ENCODE data around the gene AGBL3. TPM values are rescaled to one million over a fixed set of nuclear protein-coding genes. Genes with fewer than 3 reads are reported as not detected.

Gene AGBL3
- total and polyA plus RNA-seq, 2 experiments from 2014 or later, result 3.2 to 5.6 TPM

DNA sequence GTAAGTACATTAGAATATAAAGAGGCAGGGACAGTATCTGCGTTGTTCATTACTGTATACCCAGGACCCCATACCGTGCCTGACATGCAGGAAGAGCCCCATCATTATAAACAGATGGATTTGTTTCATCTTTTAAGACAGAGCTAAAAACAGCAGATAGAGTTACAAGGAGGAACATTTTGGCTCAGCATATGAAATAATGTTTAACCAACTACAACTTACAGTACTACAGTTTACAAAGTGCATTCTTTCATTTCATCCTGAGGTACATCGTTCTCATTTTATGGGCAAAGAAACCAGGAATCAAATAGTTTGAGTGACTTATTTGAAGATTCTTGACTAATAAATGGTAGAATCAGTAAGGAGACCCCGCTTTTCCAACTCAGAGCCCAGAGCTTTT is 38.1 kb upstream of the AGBL3 start:
- no peak overlapping the region for H3K4me3 Mint-ChIP-seq
- ATAC-seq, result no peak
- H3K27ac ChIP-seq (ENCODE audit: low read depth), result no peak overlapping the region

More for the DNA sequence above, 38.1 kb upstream of the AGBL3 start:
- H3K27ac Mint-ChIP-seq, result no peak overlapping the region
- peaks cover 5% of the 10 kb centered on the region for H3K27me3 Mint-ChIP-seq (ENCODE audit: insufficient read depth, low read depth, poor library complexity)
- Histone ChIP-seq H3K9me2 (ENCODE audit: insufficient read depth) (no peaks in the 10 kb centered on the region), H2AFZ (no peak overlapping the region), H3F3A (replicated peaks; ENCODE audit: low read depth) (no peaks in the 10 kb centered on the region), H3K79me2 (replicated peaks; ENCODE audit: insufficient read depth) (no peaks in the 10 kb centered on the region), H3K36me3 (ENCODE audit: insufficient read depth) (peaks cover 40% of the 10 kb centered on the region), H3K27me3 (ENCODE audit: insufficient read depth) (no peaks in the 10 kb centered on the region), H3K4me2 (no peak overlapping the region), H4K20me1 (replicated peaks; ENCODE audit: insufficient read depth) (no peaks in the 10 kb centered on the region), H3K4me1 (ENCODE audit: insufficient read depth) (no peaks in the 10 kb centered on the region), H3K4me3 (no peak overlapping the region)
- H3K36me3 Mint-ChIP-seq (ENCODE audit: low read depth), result peaks cover 55% of the 10 kb centered on the region
- no peaks in the 10 kb centered on the region for H3K4me1 Mint-ChIP-seq
- DNase-seq (ENCODE audit: low spot score), result no peak
- H3K9me3 Mint-ChIP-seq, result no peaks in the 10 kb centered on the region
- TF ChIP-seq ZNF462 (CRISPR knock-in tag; IDR thresholded peaks at IDR 0.05), result no peak
- TF ChIP-seq, protein P1, sequence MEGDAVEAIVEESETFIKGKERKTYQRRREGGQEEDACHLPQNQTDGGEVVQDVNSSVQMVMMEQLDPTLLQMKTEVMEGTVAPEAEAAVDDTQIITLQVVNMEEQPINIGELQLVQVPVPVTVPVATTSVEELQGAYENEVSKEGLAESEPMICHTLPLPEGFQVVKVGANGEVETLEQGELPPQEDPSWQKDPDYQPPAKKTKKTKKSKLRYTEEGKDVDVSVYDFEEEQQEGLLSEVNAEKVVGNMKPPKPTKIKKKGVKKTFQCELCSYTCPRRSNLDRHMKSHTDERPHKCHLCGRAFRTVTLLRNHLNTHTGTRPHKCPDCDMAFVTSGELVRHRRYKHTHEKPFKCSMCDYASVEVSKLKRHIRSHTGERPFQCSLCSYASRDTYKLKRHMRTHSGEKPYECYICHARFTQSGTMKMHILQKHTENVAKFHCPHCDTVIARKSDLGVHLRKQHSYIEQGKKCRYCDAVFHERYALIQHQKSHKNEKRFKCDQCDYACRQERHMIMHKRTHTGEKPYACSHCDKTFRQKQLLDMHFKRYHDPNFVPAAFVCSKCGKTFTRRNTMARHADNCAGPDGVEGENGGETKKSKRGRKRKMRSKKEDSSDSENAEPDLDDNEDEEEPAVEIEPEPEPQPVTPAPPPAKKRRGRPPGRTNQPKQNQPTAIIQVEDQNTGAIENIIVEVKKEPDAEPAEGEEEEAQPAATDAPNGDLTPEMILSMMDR (conservative IDR thresholded peaks at IDR 0.05; ENCODE audit: low read depth in 2 of 2), result no peak
- TF ChIP-seq ZNF331 (CRISPR knock-in tag; IDR thresholded peaks at IDR 0.05; ENCODE audit: low read depth), result no peak
- no peak for TF ChIP-seq ZNF114 (CRISPR knock-in tag; IDR thresholded peaks at IDR 0.05)
- TF ChIP-seq, protein P2, sequence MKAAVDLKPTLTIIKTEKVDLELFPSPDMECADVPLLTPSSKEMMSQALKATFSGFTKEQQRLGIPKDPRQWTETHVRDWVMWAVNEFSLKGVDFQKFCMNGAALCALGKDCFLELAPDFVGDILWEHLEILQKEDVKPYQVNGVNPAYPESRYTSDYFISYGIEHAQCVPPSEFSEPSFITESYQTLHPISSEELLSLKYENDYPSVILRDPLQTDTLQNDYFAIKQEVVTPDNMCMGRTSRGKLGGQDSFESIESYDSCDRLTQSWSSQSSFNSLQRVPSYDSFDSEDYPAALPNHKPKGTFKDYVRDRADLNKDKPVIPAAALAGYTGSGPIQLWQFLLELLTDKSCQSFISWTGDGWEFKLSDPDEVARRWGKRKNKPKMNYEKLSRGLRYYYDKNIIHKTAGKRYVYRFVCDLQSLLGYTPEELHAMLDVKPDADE (IDR thresholded peaks at IDR 0.05), result no peak
- TF ChIP-seq CREB1 (CRISPR knock-in tag; IDR thresholded peaks at IDR 0.05; ENCODE audit: low read depth), result no peak
- no peak for TF ChIP-seq JUNB (IDR thresholded peaks at IDR 0.05; ENCODE audit: unreplicated experiment)
- no peak for TF ChIP-seq EZH2phosphoT487 (IDR thresholded peaks at IDR 0.05; ENCODE audit: unreplicated experiment)
- TF ChIP-seq POLR2AphosphoS5 (IDR thresholded peaks at IDR 0.05; ENCODE audit: low read depth), result no peak
- TF ChIP-seq STAT1 (IDR thresholded peaks at IDR 0.05; ENCODE audit: unreplicated experiment), result no peak
- TF ChIP-seq NANOG (IDR thresholded peaks at IDR 0.05; ENCODE audit: borderline replicate concordance), result no peak
- no peak for TF ChIP-seq EZH2 (IDR thresholded peaks at IDR 0.05; ENCODE audit: low read depth, unreplicated experiment)
